Stomach (tissue), 4 donors: ENCODE measurements around the gene PRDX6.

ENCODE experiments used
- CTCF ChIP-seq, 7 experiments: fragments of 450-650 bp in 4 of 7; fragments of 200-600 bp in 3 of 7; sonication (generic) in 3 of 7; IDR thresholded peaks; one replicate each; pipeline ENCODE4 v1.5.1; 2016 to 2019; ENCODE audit warnings: antibody characterized with exemption in 7 of 7, control low read depth in 2 of 7, mild to moderate bottlenecking in 1 of 7
- EP300 ChIP-seq: sonication (generic); formaldehyde crosslinking; IDR thresholded peaks from one replicate; pipeline ENCODE4 v1.6.1; 2017; ENCODE audit warnings: antibody characterized with exemption

GRCh38 chr1:173508541-173508940, 31.4 kb downstream of the PRDX6 start:
- TF ChIP-seq CTCF (IDR thresholded peaks at IDR 0.05) (no peak), EP300 (no peak)
